ENCODE measurements around the gene OGG1. TPM values are rescaled to one million over a fixed set of nuclear protein-coding genes. Genes with fewer than 3 reads are reported as not detected.

The OGG1 gene
- total and polyA plus RNA-seq, 9 of the 15 experiments (the other 6 are each of a cell fraction or from before 2014, with no cell fraction given), result 6.6 to 33.0 (median 24.4) TPM

DNA sequence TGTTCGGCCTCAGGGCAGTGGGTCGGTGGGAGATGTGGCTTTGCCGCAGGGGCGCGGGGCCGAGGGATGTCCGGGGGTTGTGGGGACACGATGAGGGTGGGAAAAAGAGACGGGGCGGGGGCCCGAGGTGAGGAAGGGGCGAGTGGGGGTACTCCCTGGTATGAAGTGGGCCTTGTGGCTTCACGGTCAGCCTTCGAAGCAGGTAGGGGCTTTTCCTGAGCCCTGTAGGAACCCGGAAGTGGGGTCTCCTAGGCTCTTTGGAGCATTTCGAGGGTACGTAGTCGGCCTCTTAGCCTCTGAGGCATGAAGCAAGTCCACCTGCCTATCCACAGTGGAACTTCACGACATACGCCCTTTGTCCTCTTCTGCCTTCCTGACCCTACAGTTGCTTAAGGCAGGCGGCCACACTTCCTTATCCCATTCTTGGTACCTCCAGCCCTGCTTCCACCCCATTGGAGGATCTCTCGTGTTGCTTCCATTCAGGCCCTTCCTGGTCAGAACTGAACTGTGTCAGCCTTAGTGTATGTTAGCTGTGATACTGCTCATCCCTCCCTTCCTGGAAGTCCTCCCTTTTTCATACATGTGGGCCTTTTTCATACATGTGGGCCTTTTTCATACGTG lies 43.5 kb downstream of the OGG1 start (continued):
- TF ChIP-seq C11orf30 (IDR thresholded peaks at IDR 0.05; ENCODE audit: low read depth) (peak; percentile 31; the same call in 1 of the 2 replicates), ZBTB7A (IDR thresholded peaks at IDR 0.05; ENCODE audit: borderline replicate concordance, control insufficient read depth, low read depth, low read length) (peak; percentile 96; the same call in 1 of the 2 replicates), ZFPM2 (CRISPR knock-in tag; IDR thresholded peaks at IDR 0.05) (no peak), TAF15 (IDR thresholded peaks at IDR 0.05; ENCODE audit: low read depth, low read length) (no peak), ZNF347 (CRISPR knock-in tag; IDR thresholded peaks at IDR 0.05; ENCODE audit: low read depth) (no peak), RAD21 (CRISPR knock-in tag; conservative IDR thresholded peaks at IDR 0.05 in 1 of 2, IDR thresholded peaks at IDR 0.05 in 1 of 2) (peak in 1 of 2 experiments; percentile 24; a peak in 1 of 4 replicates), GTF2A2 (tag; IDR thresholded peaks at IDR 0.05) (0 out of 2 replicates have a peak, but pooled peaks have one; percentile 50), GTF2E2 (tag; IDR thresholded peaks at IDR 0.05) (peak; percentile 84), HMG20A (CRISPR knock-in tag; conservative IDR thresholded peaks at IDR 0.05) (no peak), RHOXF2B (CRISPR knock-in tag; conservative IDR thresholded peaks at IDR 0.05) (0 out of 2 replicates have a peak, but pooled peaks have one; percentile 40), ZNF232 (CRISPR knock-in tag; IDR thresholded peaks at IDR 0.05) (peak; percentile 79; the same call in 1 of the 2 replicates), ZNF143 (CRISPR knock-in tag; IDR thresholded peaks at IDR 0.05) (no peak), TAF9B (IDR thresholded peaks at IDR 0.05; ENCODE audit: partially characterized antibody) (peak; percentile 18), DNMT1 (IDR thresholded peaks at IDR 0.05) (0 out of 2 replicates have a peak, but pooled peaks have one; percentile 0), HDAC8 (tag; IDR thresholded peaks at IDR 0.05) (no peak), ZNF282 (CRISPR knock-in tag; IDR thresholded peaks at IDR 0.05) (no peak), SMAD4 (CRISPR knock-in tag; conservative IDR thresholded peaks at IDR 0.05) (no peak), GABPA (tag; conservative IDR thresholded peaks at IDR 0.05; ENCODE audit: low read depth) (peak; percentile 75), KDM4B (IDR thresholded peaks at IDR 0.05; ENCODE audit: borderline replicate concordance in 2 of 2, low read depth in 1 of 2) (0 out of 4 replicates have a peak, but pooled peaks of 1 of the 2 experiments have one; percentile 8)
- TF ChIP-seq, protein P1, sequence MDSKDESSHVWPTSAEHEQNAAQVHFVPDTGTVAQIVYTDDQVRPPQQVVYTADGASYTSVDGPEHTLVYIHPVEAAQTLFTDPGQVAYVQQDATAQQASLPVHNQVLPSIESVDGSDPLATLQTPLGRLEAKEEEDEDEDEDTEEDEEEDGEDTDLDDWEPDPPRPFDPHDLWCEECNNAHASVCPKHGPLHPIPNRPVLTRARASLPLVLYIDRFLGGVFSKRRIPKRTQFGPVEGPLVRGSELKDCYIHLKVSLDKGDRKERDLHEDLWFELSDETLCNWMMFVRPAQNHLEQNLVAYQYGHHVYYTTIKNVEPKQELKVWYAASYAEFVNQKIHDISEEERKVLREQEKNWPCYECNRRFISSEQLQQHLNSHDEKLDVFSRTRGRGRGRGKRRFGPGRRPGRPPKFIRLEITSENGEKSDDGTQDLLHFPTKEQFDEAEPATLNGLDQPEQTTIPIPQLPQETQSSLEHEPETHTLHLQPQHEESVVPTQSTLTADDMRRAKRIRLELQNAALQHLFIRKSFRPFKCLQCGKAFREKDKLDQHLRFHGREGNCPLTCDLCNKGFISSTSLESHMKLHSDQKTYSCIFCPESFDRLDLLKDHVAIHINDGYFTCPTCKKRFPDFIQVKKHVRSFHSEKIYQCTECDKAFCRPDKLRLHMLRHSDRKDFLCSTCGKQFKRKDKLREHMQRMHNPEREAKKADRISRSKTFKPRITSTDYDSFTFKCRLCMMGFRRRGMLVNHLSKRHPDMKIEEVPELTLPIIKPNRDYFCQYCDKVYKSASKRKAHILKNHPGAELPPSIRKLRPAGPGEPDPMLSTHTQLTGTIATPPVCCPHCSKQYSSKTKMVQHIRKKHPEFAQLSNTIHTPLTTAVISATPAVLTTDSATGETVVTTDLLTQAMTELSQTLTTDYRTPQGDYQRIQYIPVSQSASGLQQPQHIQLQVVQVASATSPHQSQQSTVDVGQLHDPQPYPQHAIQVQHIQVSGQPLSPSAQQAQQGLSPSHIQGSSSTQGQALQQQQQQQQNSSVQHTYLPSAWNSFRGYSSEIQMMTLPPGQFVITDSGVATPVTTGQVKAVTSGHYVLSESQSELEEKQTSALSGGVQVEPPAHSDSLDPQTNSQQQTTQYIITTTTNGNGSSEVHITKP (IDR thresholded peaks at IDR 0.05; ENCODE audit: partially characterized antibody), result no peak
- TF ChIP-seq, protein P2, sequence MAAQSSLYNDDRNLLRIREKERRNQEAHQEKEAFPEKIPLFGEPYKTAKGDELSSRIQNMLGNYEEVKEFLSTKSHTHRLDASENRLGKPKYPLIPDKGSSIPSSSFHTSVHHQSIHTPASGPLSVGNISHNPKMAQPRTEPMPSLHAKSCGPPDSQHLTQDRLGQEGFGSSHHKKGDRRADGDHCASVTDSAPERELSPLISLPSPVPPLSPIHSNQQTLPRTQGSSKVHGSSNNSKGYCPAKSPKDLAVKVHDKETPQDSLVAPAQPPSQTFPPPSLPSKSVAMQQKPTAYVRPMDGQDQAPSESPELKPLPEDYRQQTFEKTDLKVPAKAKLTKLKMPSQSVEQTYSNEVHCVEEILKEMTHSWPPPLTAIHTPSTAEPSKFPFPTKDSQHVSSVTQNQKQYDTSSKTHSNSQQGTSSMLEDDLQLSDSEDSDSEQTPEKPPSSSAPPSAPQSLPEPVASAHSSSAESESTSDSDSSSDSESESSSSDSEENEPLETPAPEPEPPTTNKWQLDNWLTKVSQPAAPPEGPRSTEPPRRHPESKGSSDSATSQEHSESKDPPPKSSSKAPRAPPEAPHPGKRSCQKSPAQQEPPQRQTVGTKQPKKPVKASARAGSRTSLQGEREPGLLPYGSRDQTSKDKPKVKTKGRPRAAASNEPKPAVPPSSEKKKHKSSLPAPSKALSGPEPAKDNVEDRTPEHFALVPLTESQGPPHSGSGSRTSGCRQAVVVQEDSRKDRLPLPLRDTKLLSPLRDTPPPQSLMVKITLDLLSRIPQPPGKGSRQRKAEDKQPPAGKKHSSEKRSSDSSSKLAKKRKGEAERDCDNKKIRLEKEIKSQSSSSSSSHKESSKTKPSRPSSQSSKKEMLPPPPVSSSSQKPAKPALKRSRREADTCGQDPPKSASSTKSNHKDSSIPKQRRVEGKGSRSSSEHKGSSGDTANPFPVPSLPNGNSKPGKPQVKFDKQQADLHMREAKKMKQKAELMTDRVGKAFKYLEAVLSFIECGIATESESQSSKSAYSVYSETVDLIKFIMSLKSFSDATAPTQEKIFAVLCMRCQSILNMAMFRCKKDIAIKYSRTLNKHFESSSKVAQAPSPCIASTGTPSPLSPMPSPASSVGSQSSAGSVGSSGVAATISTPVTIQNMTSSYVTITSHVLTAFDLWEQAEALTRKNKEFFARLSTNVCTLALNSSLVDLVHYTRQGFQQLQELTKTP (IDR thresholded peaks at IDR 0.05; ENCODE audit: low read depth in 1 of 2, partially characterized antibody in 2 of 2), result peak in 1 of 2 experiments; percentile 3
